Neural progenitor cell (in vitro differentiated cells): ENCODE measurements around the gene UFSP1. TPM values are rescaled to one million over a fixed set of nuclear protein-coding genes. Genes with fewer than 3 reads are reported as not detected.

Experiments
- DNase-seq: peaks from one replicate; pipeline ENCODE4 v3.0.0-alpha.2; 2016; ENCODE audit warnings: low spot score
- H2AFZ ChIP-seq: fragments of 200-600 bp; sonication (generic); replicated peaks from 2 replicates; pipeline ENCODE4 v1.6.1; 2016; ENCODE audit warnings: antibody characterized with exemption
- H3F3A ChIP-seq: fragments of 200-600 bp; sonication (generic); 2 replicates; pipeline ENCODE4 v1.6.1; 2016; ENCODE audit warnings: antibody characterized with exemption, low read depth
- H3K27ac ChIP-seq: fragments of 200-600 bp; sonication (generic); 2 replicates; pipeline ENCODE4 v1.5.1; 2016; ENCODE audit warnings: mild to moderate bottlenecking
- H3K27me3 ChIP-seq: fragments of 200-600 bp; sonication (generic); 2 replicates; pipeline ENCODE4 v1.6.1; 2016; ENCODE audit warnings: mild to moderate bottlenecking, moderate library complexity
- H3K36me3 ChIP-seq: fragments of 200-600 bp; sonication (generic); 2 replicates; pipeline ENCODE4 v1.5.1; 2016
- H3K4me1 ChIP-seq: fragments of 200-600 bp; sonication (generic); 2 replicates; pipeline ENCODE4 v1.6.1; 2016; ENCODE audit warnings: mixed run types
- H3K4me2 ChIP-seq: fragments of 200-600 bp; sonication (generic); 2 replicates; pipeline ENCODE4 v1.6.1; 2016
- H3K4me3 ChIP-seq: fragments of 200-600 bp; sonication (generic); 2 replicates; pipeline ENCODE4 v1.5.1; 2016
- H3K79me2 ChIP-seq: fragments of 200-600 bp; sonication (generic); 2 replicates; pipeline ENCODE4 v1.6.1; 2016; ENCODE audit warnings: low read depth
- H3K9ac ChIP-seq: fragments of 200-600 bp; sonication (generic); 2 replicates; pipeline ENCODE4 v1.6.1; 2016
- H3K9me3 ChIP-seq: fragments of 200-600 bp; sonication (generic); 2 replicates; pipeline ENCODE4 v1.5.1; 2016; ENCODE audit warnings: low read depth
- H4K20me1 ChIP-seq: fragments of 200-600 bp; sonication (generic); 2 replicates; pipeline ENCODE4 v1.6.1; 2016; ENCODE audit warnings: low read depth
- H3K27ac Mint-ChIP-seq: 3 replicates; pipeline ENCODE4 v1.8.0; 2021; ENCODE audit warnings: mixed read lengths
- H3K27me3 Mint-ChIP-seq: 2 replicates; pipeline ENCODE4 v1.8.0; 2022; ENCODE audit warnings: low read depth, mild to moderate bottlenecking, inconsistent platforms, moderate library complexity, mixed read lengths; ENCODE audit not compliant: insufficient read depth
- H3K36me3 Mint-ChIP-seq: 3 replicates; pipeline ENCODE4 v1.8.0; 2021; ENCODE audit warnings: mixed read lengths
- H3K4me1 Mint-ChIP-seq: 3 replicates; pipeline ENCODE4 v1.8.0; 2021; ENCODE audit warnings: mixed read lengths
- H3K4me3 Mint-ChIP-seq: 3 replicates; pipeline ENCODE4 v1.8.0; 2021; ENCODE audit warnings: mild to moderate bottlenecking, moderate library complexity, mixed read lengths
- H3K9me3 Mint-ChIP-seq: 3 replicates; pipeline ENCODE4 v1.8.0; 2020; ENCODE audit warnings: mixed read lengths
- CTCF ChIP-seq: fragments of 200-600 bp; sonication (generic); IDR thresholded peaks from 2 replicates; pipeline ENCODE4 v1.5.1; 2017; ENCODE audit warnings: antibody characterized with exemption, mild to moderate bottlenecking
- EZH2 ChIP-seq: fragments of 200-600 bp; sonication (generic); IDR thresholded peaks from 2 replicates; pipeline ENCODE4 v1.6.1; 2017; ENCODE audit warnings: antibody characterized with exemption, mild to moderate bottlenecking, moderate library complexity
- EZH2phosphoT487 ChIP-seq: fragments of 200-600 bp; sonication (generic); IDR thresholded peaks from 2 replicates; pipeline ENCODE4 v1.6.1; 2017; ENCODE audit warnings: antibody characterized with exemption
- total RNA-seq: library from RNA; depleted of rRNA; stranded (reverse); fragments of >200 nt; gene quantifications from 2 replicates; pipeline ENCODE4 v1.2.3, GENCODE V29; 2015; ENCODE audit warnings: low replicate concordance

UFSP1 gene
- total RNA-seq, 1 donor from 2014 or later: not detected

DNA sequence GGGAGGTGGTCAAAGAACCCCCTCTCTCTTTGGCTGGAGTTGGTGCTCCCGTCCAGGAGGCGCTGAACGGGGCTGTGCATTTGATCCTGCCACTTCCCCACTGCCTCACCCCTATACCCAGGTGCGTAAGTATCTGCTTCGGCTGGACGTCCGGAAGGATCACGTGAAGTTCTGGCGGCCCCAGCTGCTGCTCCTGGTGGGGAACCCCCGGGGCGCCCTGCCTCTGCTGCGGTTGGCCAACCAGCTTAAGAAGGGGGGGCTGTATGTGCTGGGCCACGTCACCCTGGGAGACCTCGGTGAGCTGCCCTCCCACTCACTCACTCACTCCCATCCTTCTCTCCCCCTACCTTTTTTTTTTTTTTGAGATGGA is 27.9 kb downstream of the UFSP1 start:
- peaks cover 6% of the 10 kb centered on the region for H3K4me1 ChIP-seq
- H4K20me1 ChIP-seq: no peaks in the 10 kb centered on the region
- H2AFZ ChIP-seq: no peak overlapping the region
- no peaks in the 10 kb centered on the region for H3K79me2 ChIP-seq
- H3K36me3 Mint-ChIP-seq: peaks cover 7% of the 10 kb centered on the region
- H3F3A ChIP-seq: peaks cover 10% of the 10 kb centered on the region
- H3K36me3 ChIP-seq: no peaks in the 10 kb centered on the region
- H3K9me3 ChIP-seq: no peaks in the 10 kb centered on the region
- H3K9me3 Mint-ChIP-seq: no peaks in the 10 kb centered on the region
- H3K27ac Mint-ChIP-seq: no peak overlapping the region
- H3K4me2 ChIP-seq: no peak overlapping the region
- DNase-seq: no peak
- no peaks in the 10 kb centered on the region for H3K27me3 Mint-ChIP-seq
- TF ChIP-seq EZH2 (no peak), EZH2phosphoT487 (no peak), CTCF (no peak)
- H3K27me3 ChIP-seq: no peaks in the 10 kb centered on the region
- H3K4me3 Mint-ChIP-seq: no peak overlapping the region
- H3K27ac ChIP-seq: no peak overlapping the region
- H3K9ac ChIP-seq: no peak overlapping the region
- no peak overlapping the region for H3K4me3 ChIP-seq
- H3K4me1 Mint-ChIP-seq: peaks cover 3% of the 10 kb centered on the region

GRCh38 chr7:100860702-100861615 is 28.6 kb downstream of the UFSP1 start:
- H3K27ac Mint-ChIP-seq: no peak overlapping the region
- H3K4me3 Mint-ChIP-seq: no peak overlapping the region
- H3K4me1 Mint-ChIP-seq: no peaks in the 10 kb centered on the region
- Histone ChIP-seq H3K36me3 (no peaks in the 10 kb centered on the region), H3K4me2 (no peak overlapping the region), H3K27me3 (no peaks in the 10 kb centered on the region), H3K27ac (no peak overlapping the region), H3K9ac (no peak overlapping the region), H3K9me3 (no peaks in the 10 kb centered on the region), H3K4me3 (no peak overlapping the region), H3K4me1 (peaks cover 4% of the 10 kb centered on the region), H3K79me2 (peaks cover under 1% of the 10 kb centered on the region), H4K20me1 (no peaks in the 10 kb centered on the region), H2AFZ (no peak overlapping the region), H3F3A (peaks cover 10% of the 10 kb centered on the region)
- no peak for TF ChIP-seq CTCF
- no peak for TF ChIP-seq EZH2
- no peak for TF ChIP-seq EZH2phosphoT487
- peaks cover 7% of the 10 kb centered on the region for H3K36me3 Mint-ChIP-seq
- H3K9me3 Mint-ChIP-seq: no peaks in the 10 kb centered on the region
- DNase-seq: no peak
- no peaks in the 10 kb centered on the region for H3K27me3 Mint-ChIP-seq

DNA sequence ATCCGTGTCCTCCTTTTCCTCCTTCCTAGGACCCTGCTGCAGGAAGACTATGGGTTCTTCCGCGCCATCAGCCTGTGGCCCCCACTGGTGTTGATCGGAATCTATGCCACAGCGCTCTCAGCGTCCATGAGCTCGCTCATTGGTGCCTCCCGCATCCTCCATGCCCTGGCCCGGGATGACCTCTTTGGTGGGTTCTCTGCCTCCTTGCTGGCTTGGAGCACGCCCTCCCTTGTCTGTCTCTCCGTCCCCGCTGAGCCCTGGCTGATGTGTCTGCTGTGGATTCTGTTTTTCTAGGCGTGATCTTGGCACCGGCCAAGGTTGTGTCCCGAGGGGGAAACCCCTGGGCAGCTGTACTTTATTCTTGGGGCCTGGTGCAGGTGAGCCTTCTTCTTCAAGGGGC is 29.7 kb downstream of the UFSP1 start:
- no peaks in the 10 kb centered on the region for H3K9me3 ChIP-seq
- H3K4me1 ChIP-seq: peaks cover 4% of the 10 kb centered on the region
- H3K36me3 ChIP-seq: no peaks in the 10 kb centered on the region
- no peak overlapping the region for H3K27ac ChIP-seq
- H3K4me1 Mint-ChIP-seq: no peaks in the 10 kb centered on the region
- no peak overlapping the region for H3K4me2 ChIP-seq
- peaks cover 1% of the 10 kb centered on the region for H3F3A ChIP-seq
- peaks cover 7% of the 10 kb centered on the region for H3K36me3 Mint-ChIP-seq
- H3K9ac ChIP-seq: no peak overlapping the region
- no peak for DNase-seq
- H3K4me3 Mint-ChIP-seq: no peak overlapping the region
- peaks cover 9% of the 10 kb centered on the region for H3K79me2 ChIP-seq
- H3K27ac Mint-ChIP-seq: peak overlapping the region; percentile 65
- no peaks in the 10 kb centered on the region for H4K20me1 ChIP-seq
- no peak overlapping the region for H2AFZ ChIP-seq
- H3K27me3 Mint-ChIP-seq: peaks cover 2% of the 10 kb centered on the region
- TF ChIP-seq EZH2: no peak
- no peak for TF ChIP-seq EZH2phosphoT487
- TF ChIP-seq CTCF: no peak
- H3K27me3 ChIP-seq: no peaks in the 10 kb centered on the region
- no peaks in the 10 kb centered on the region for H3K9me3 Mint-ChIP-seq
- H3K4me3 ChIP-seq: no peak overlapping the region
